Activated CD4-positive, alpha-beta T cell treated with anti-CD3 and anti-CD28 coated beads, Interleukin-2, amount 50 U/mL, for 24 hours (primary cell): ENCODE measurements around the gene FCRL6.

ENCODE experiments used
- DNase-seq, 2 donors: peaks; one replicate each; pipeline ENCODE4 v3.0.0-alpha.2; 2020; ENCODE audit warnings: low read depth in 1 of 2, low spot score in 1 of 2

Gene FCRL6

GRCh38 chr1:159862031-159862430 is 59.9 kb downstream of the FCRL6 start:
- DNase-seq = no peak

- no peak for DNase-seq
Measured at GRCh38 chr1:159862557-159862956, 60.4 kb downstream of the FCRL6 start, which contains the start of gene VSIG8. Gene VSIG8, minus strand, starts transcription at chr1:159862657. Its CDS starts 136 bp downstream, at chr1:159862521.

- DNase-seq = no peak
Measured at GRCh38 chr1:159864262-159864661, 62.1 kb downstream of the FCRL6 start.
